ENCODE results near the gene KIF20B.

DNA sequence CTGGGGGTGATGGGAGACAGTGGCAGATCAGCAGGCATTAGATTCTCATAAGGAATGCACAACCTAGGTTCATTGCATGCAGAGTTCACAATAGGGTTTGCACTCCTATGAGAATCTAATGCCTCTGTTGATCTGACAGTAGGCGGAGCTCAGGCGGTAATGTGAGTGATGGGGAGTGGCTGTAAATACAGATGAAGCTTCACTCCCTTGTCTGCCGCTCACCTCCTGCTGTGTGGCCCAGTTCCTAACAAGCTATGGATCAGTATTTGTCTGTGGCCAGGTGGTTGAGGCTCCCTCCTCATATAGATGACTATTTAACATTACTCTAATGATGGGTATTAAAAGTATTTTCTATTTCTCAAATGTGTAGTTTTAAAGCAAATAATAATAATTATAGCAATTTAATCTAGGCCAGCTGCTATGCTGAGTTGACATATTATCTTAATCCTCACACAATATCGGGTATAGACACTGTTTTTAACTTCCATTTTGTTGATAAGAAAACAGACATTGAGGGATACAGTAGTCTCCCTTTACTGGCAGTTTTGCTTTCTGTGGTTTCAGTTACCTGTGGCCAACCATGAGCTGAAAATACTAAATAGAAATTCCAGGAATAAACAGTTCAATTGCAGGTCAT lies 39.9 kb downstream of the KIF20B start:
- TF ChIP-seq POLR2A (IDR thresholded peaks at IDR 0.05): no peak
- TF ChIP-seq, protein P1, sequence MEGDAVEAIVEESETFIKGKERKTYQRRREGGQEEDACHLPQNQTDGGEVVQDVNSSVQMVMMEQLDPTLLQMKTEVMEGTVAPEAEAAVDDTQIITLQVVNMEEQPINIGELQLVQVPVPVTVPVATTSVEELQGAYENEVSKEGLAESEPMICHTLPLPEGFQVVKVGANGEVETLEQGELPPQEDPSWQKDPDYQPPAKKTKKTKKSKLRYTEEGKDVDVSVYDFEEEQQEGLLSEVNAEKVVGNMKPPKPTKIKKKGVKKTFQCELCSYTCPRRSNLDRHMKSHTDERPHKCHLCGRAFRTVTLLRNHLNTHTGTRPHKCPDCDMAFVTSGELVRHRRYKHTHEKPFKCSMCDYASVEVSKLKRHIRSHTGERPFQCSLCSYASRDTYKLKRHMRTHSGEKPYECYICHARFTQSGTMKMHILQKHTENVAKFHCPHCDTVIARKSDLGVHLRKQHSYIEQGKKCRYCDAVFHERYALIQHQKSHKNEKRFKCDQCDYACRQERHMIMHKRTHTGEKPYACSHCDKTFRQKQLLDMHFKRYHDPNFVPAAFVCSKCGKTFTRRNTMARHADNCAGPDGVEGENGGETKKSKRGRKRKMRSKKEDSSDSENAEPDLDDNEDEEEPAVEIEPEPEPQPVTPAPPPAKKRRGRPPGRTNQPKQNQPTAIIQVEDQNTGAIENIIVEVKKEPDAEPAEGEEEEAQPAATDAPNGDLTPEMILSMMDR (IDR thresholded peaks at IDR 0.05 in 8 of 11, conservative IDR thresholded peaks at IDR 0.05 in 3 of 11): no peak

Data from spleen (tissue), 7 donors.